ENCODE measurements around the gene CLCN5.

- TF ChIP-seq CTCF (conservative IDR thresholded peaks at IDR 0.05 in 1 of 2, IDR thresholded peaks at IDR 0.05 in 1 of 2; ENCODE audit: low read depth in 1 of 2, low read length in 2 of 2), result no peak
- TF ChIP-seq EZH2 (IDR thresholded peaks at IDR 0.05; ENCODE audit: low read length, missing control alignments), result no peak
These were observed at the start of gene CLCN5 for GRCh38 chrX:49922291-49923241.

Measured in fibroblast of lung (primary cell).